Measurements from ENCODE around the gene TNFRSF17.

The TNFRSF17 gene

GRCh38 chr16:11972128-11972527 lies 7.1 kb downstream of the TNFRSF17 start:
- no peak for DNase-seq

GRCh38 chr16:11973070-11973469 lies 8.1 kb downstream of the TNFRSF17 start:
- DNase-seq = no peak

GRCh38 chr16:11976850-11977375 lies 11.9 kb downstream of the TNFRSF17 start:
- no peak for DNase-seq

- DNase-seq = peak; percentile 88
Measured at GRCh38 chr16:11977376-11978041, 12.5 kb downstream of the TNFRSF17 start.

GRCh38 chr16:11978080-11978479 lies 13.1 kb downstream of the TNFRSF17 start:
- no peak for DNase-seq

- no peak for DNase-seq
Measured at GRCh38 chr16:11979013-11979672, 14.1 kb downstream of the TNFRSF17 start.

GRCh38 chr16:11980136-11980844 lies 15.3 kb downstream of the TNFRSF17 start:
- no peak for DNase-seq

GRCh38 chr16:11985250-11985649 lies 20.2 kb downstream of the TNFRSF17 start:
- DNase-seq = no peak

GRCh38 chr16:11986521-11987057 lies 21.6 kb downstream of the TNFRSF17 start:
- no peak for DNase-seq

GRCh38 chr16:11988258-11988978 lies 23.4 kb downstream of the TNFRSF17 start:
- no peak for DNase-seq

- DNase-seq = no peak
Measured at GRCh38 chr16:11990702-11991390, 25.8 kb downstream of the TNFRSF17 start.

- no peak for DNase-seq
Measured at GRCh38 chr16:11992008-11992584, 27.1 kb downstream of the TNFRSF17 start.

GRCh38 chr16:11992586-11993524 lies 27.8 kb downstream of the TNFRSF17 start:
- DNase-seq = no peak

- DNase-seq = no peak
Measured at GRCh38 chr16:11994143-11995119, 29.4 kb downstream of the TNFRSF17 start.

- DNase-seq = no peak
Measured at GRCh38 chr16:11996433-11997330, 31.7 kb downstream of the TNFRSF17 start.

GRCh38 chr16:12000032-12000431 lies 35.0 kb downstream of the TNFRSF17 start:
- no peak for DNase-seq

- DNase-seq = peak; percentile 59
Measured at GRCh38 chr16:12002447-12003006, 37.5 kb downstream of the TNFRSF17 start.

GRCh38 chr16:12006637-12007036 lies 41.6 kb downstream of the TNFRSF17 start:
- DNase-seq = no peak
